ENCODE data around the gene TTC9B. TPM values are rescaled to one million over a fixed set of nuclear protein-coding genes. Genes with fewer than 3 reads are reported as not detected.
"Not testable (repeated sequence)": the region's sequence is repeated elsewhere in the genome, so short reads cannot be mapped to it uniquely, and the experiment has no call there.

The TTC9B gene
- total RNA-seq, 1 donor from 2014 or later: not detected

GRCh38 chr19:40170303-40170989 lies 47.7 kb downstream of the TTC9B start:
- H3K4me3 Mint-ChIP-seq; H3K36me3 Mint-ChIP-seq (ENCODE audit: low read depth); H3K4me1 Mint-ChIP-seq; intact Hi-C loops (cut with micrococcal nuclease); H3K9me3 Mint-ChIP-seq; H3K27ac Mint-ChIP-seq; DNase-seq; H3K27me3 Mint-ChIP-seq: not testable (repeated sequence)

- H3K36me3 Mint-ChIP-seq (ENCODE audit: low read depth); DNase-seq; H3K4me1 Mint-ChIP-seq; H3K4me3 Mint-ChIP-seq; intact Hi-C loops (cut with micrococcal nuclease); H3K27me3 Mint-ChIP-seq; H3K9me3 Mint-ChIP-seq; H3K27ac Mint-ChIP-seq: not testable (repeated sequence)
Observed at GRCh38 chr19:40169482-40170302, 48.5 kb downstream of the TTC9B start.

Other genes starting within 250 kb of the TTC9B start
- gene PSMC4, start 247.2 kb downstream of the TTC9B start, total RNA-seq: 192 and 193 TPM in 2 replicates
- gene ZNF546, start 221.3 kb downstream of the TTC9B start, total RNA-seq: 4.4 and 6.7 TPM in 2 replicates
- gene ZNF780B, start 162.2 kb downstream of the TTC9B start, total RNA-seq: 19.5 and 24.6 TPM in 2 replicates
- gene ZNF780A, start 127.4 kb downstream of the TTC9B start, total RNA-seq: 14.7 and 16.1 TPM in 2 replicates
- gene MAP3K10, start 27.0 kb downstream of the TTC9B start, total RNA-seq: 16.6 and 17.6 TPM in 2 replicates
- 0.19 and 0.28 TPM in 2 replicates for gene CCNP, start 8.3 kb upstream of the TTC9B start, total RNA-seq
- gene AKT2, start 67.0 kb upstream of the TTC9B start, total RNA-seq: 160 and 163 TPM in 2 replicates
- gene C19orf47, start 130.0 kb upstream of the TTC9B start, total RNA-seq: 24.4 and 28.9 TPM in 2 replicates
- 49.4 and 52.2 TPM in 2 replicates for gene PLD3, start 130.3 kb upstream of the TTC9B start, total RNA-seq
- not detected in 2 replicates for gene HIPK4, start 171.8 kb upstream of the TTC9B start, total RNA-seq
- gene PRX, start 195.0 kb upstream of the TTC9B start, total RNA-seq: 0.84 and 0.90 TPM in 2 replicates
- 19.3 and 20.8 TPM in 2 replicates for gene SERTAD1, start 207.6 kb upstream of the TTC9B start, total RNA-seq
- gene SERTAD3, start 226.0 kb upstream of the TTC9B start, total RNA-seq: 10.8 and 12.5 TPM in 2 replicates
- 7.5 and 10.6 TPM in 2 replicates for gene BLVRB, start 247.4 kb upstream of the TTC9B start, total RNA-seq
- 0.36 and 0.51 TPM in 2 replicates for gene SPTBN4, start 248.6 kb upstream of the TTC9B start, total RNA-seq